ENCODE data around the gene TUBA4A.

DNA sequence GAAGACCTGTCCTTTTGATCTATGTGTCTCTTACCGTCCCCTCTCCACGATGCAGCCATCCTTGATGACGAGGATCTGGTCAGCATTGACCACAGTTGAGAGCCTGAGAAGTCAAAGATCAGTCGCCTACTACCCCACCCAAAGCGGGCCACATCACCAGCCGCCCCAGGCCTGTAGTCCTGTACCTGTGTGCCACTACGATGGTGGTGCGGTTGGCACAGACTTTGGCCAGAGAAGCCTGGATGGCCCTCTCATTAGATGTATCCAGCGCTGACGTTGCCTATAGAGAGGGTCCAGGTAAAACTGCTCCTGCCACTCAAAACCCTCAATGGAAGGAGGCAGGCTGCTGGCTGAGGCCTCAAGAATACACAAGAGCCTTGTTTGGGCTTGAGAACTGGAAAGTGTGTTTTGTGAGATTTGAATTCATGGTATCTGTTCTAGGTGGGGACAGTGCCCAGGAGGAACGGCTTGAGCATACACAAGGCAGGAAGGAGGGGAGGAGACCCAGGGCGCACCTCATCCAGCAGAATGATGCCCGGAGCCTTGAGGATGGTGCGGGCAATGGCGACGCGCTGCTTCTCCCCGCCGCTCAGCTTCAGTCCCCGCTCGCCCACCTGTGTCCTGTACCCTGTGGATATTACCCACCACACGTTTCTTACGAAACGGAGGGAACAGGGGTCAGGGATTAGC lies 43.4 kb downstream of the TUBA4A start:
- TF ChIP-seq POLR2A (IDR thresholded peaks at IDR 0.05; ENCODE audit: control extremely low read depth in 1 of 2, low read depth in 2 of 2, low read length in 2 of 2) (no peak), HDAC2 (IDR thresholded peaks at IDR 0.05; ENCODE audit: borderline replicate concordance in 1 of 2, low read depth in 2 of 2, low read length in 2 of 2) (no peak), POU5F1 (IDR thresholded peaks at IDR 0.05; ENCODE audit: low read depth, low read length) (no peak), EZH2 (IDR thresholded peaks at IDR 0.05; ENCODE audit: low read depth, low read length, severe bottlenecking) (no peak), MAFK (IDR thresholded peaks at IDR 0.05; ENCODE audit: low read depth, low read length) (no peak), SAP30 (IDR thresholded peaks at IDR 0.05; ENCODE audit: insufficient read depth, insufficient replicate concordance, low read length) (no peak), GABPA (IDR thresholded peaks at IDR 0.05; ENCODE audit: borderline replicate concordance, insufficient read depth, low read length) (no peak), BCL11A (IDR thresholded peaks at IDR 0.05; ENCODE audit: low read depth in 2 of 2, low read length in 2 of 2) (no peak), SRF (IDR thresholded peaks at IDR 0.05; ENCODE audit: low read depth, low read length) (no peak), POLR2AphosphoS5 (IDR thresholded peaks at IDR 0.05; ENCODE audit: low read depth, low read length) (no peak), RAD21 (IDR thresholded peaks at IDR 0.05 in 1 of 2, conservative IDR thresholded peaks at IDR 0.05 in 1 of 2; ENCODE audit: low read depth in 2 of 2, low read length in 2 of 2) (no peak)
- TF ChIP-seq, protein P1, sequence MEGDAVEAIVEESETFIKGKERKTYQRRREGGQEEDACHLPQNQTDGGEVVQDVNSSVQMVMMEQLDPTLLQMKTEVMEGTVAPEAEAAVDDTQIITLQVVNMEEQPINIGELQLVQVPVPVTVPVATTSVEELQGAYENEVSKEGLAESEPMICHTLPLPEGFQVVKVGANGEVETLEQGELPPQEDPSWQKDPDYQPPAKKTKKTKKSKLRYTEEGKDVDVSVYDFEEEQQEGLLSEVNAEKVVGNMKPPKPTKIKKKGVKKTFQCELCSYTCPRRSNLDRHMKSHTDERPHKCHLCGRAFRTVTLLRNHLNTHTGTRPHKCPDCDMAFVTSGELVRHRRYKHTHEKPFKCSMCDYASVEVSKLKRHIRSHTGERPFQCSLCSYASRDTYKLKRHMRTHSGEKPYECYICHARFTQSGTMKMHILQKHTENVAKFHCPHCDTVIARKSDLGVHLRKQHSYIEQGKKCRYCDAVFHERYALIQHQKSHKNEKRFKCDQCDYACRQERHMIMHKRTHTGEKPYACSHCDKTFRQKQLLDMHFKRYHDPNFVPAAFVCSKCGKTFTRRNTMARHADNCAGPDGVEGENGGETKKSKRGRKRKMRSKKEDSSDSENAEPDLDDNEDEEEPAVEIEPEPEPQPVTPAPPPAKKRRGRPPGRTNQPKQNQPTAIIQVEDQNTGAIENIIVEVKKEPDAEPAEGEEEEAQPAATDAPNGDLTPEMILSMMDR (IDR thresholded peaks at IDR 0.05; ENCODE audit: control extremely low read depth in 1 of 3, insufficient read depth in 1 of 3, low read depth in 1 of 3, low read length in 3 of 3), result no peak
- TF ChIP-seq, protein P2, sequence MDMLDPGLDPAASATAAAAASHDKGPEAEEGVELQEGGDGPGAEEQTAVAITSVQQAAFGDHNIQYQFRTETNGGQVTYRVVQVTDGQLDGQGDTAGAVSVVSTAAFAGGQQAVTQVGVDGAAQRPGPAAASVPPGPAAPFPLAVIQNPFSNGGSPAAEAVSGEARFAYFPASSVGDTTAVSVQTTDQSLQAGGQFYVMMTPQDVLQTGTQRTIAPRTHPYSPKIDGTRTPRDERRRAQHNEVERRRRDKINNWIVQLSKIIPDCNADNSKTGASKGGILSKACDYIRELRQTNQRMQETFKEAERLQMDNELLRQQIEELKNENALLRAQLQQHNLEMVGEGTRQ (IDR thresholded peaks at IDR 0.05; ENCODE audit: low read length), result no peak

All from H1 (cell line).